GM12892 (cell line): ENCODE data around the gene STRA6.

Experiments used
- POLR2A ChIP-seq: IDR thresholded peaks from 2 replicates; pipeline ENCODE4 v1.6.1; 2011; ENCODE audit warnings: low read depth, low read length, control low read depth
- POLR2AphosphoS5 ChIP-seq: IDR thresholded peaks from 2 replicates; pipeline ENCODE4 v1.6.1; 2011; ENCODE audit warnings: low read depth, low read length, control low read depth

DNA sequence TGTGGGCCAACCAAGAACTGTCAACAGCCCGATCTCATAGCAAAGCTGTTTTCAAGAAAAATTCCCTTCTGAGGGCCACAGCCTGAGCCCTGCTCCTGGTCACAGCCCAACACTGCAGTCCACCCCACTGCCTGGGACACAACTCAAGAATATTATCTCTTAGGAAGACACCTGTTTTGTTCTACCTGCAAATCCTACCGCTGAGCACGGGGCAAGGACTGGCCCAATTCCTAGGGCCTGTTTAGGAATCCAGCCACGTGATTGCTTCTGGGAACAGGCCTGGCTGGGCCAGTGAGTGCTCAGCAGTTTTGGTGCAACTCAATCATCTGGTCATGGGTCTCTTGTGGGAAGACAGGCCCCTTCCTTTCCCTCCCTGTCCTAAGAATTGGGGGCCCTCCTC is 63.9 kb downstream of the STRA6 start:
- TF ChIP-seq POLR2A (no peak), POLR2AphosphoS5 (no peak)
